ENCODE results near the gene KANSL2. TPM values are rescaled to one million over a fixed set of nuclear protein-coding genes. Genes with fewer than 3 reads are reported as not detected.

The KANSL2 gene
- polyA plus RNA-seq, 1 donor from 2014 or later, result 116 TPM

DNA sequence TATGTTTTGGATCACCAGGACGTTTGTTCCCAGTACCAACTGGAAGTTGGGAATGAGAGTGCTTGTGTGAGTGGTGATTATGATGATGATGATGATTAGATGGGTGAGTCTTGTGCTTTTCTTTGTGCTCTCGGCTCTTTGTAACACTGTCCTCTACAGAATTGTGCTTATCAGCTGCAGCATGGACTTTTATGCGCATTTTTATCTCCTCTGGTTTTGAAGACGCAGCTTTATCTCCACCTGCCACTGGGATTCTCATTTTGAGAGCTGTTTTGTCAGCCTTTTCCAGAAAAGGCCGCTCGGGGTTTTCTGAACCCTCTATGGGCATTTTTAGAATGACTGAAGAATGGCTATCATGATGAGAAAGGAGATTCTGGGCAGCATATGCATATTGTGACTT lies 11.5 kb upstream of the KANSL2 start:
- Histone ChIP-seq H3K9ac (ENCODE audit: low read length) (no peak overlapping the region), H3K4me2 (ENCODE audit: low read length) (no peak overlapping the region), H3K9me3 (ENCODE audit: low read length) (no peaks in the 10 kb centered on the region), H3K79me2 (replicated peaks; ENCODE audit: insufficient read depth, low read length) (no peaks in the 10 kb centered on the region), H2AFZ (ENCODE audit: low read depth, low read length) (no peak overlapping the region), H3K27ac (ENCODE audit: low read length) (no peak overlapping the region), H4K20me1 (ENCODE audit: insufficient read depth) (no peaks in the 10 kb centered on the region), H3K9me2 (ENCODE audit: insufficient read depth, low read length) (no peaks in the 10 kb centered on the region), H3K4me3 (ENCODE audit: low read length) (no peak overlapping the region), H3K36me3 (ENCODE audit: insufficient read depth, low read length) (no peaks in the 10 kb centered on the region), H3F3A (ENCODE audit: insufficient read depth, low read length, poor library complexity, severe bottlenecking) (no peaks in the 10 kb centered on the region), H3K27me3 (ENCODE audit: insufficient read depth, low read depth, low read length) (no peaks in the 10 kb centered on the region)
- TF ChIP-seq EP300 (conservative IDR thresholded peaks at IDR 0.05; ENCODE audit: poor library complexity, severe bottlenecking) (no peak), RAD21 (conservative IDR thresholded peaks at IDR 0.05) (no peak)

DNA sequence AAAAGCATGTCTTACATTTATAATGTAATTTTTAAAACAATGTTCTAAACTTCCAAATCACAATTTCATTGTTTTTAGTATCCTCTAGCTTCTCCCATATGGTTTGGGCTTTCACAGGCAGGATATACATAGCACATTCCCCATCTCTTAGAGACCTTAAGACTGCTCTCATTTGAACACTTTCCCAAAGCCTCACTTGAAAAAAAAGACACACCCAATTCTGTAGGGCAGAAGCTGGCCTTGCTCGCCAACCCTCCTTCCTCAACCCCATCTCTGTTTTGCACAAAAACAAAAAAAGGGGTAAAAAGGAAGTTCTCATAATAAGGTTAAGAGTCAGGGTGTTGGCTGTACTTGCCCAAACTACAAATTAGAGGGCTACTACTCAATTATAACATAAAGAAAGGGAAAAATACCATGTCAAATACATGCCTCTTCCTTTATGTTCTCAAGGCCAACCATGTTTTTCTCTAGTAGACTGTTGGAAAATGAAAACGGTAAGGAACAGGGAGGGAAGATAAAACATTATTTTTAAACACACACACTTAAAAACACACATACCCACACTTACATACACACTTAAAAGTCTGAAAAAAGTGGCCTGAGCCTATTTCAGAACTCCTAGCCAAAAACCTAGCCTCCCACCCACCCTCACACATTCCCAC lies 9.9 kb upstream of the KANSL2 start:
- H4K20me1 ChIP-seq (ENCODE audit: insufficient read depth), result no peaks in the 10 kb centered on the region
- no peaks in the 10 kb centered on the region for H3K27me3 ChIP-seq (ENCODE audit: insufficient read depth, low read depth, low read length)
- no peaks in the 10 kb centered on the region for H3K79me2 ChIP-seq (replicated peaks; ENCODE audit: insufficient read depth, low read length)
- no peak overlapping the region for H3K9ac ChIP-seq (ENCODE audit: low read length)
- no peaks in the 10 kb centered on the region for H3K9me2 ChIP-seq (ENCODE audit: insufficient read depth, low read length)
- TF ChIP-seq, protein P1, sequence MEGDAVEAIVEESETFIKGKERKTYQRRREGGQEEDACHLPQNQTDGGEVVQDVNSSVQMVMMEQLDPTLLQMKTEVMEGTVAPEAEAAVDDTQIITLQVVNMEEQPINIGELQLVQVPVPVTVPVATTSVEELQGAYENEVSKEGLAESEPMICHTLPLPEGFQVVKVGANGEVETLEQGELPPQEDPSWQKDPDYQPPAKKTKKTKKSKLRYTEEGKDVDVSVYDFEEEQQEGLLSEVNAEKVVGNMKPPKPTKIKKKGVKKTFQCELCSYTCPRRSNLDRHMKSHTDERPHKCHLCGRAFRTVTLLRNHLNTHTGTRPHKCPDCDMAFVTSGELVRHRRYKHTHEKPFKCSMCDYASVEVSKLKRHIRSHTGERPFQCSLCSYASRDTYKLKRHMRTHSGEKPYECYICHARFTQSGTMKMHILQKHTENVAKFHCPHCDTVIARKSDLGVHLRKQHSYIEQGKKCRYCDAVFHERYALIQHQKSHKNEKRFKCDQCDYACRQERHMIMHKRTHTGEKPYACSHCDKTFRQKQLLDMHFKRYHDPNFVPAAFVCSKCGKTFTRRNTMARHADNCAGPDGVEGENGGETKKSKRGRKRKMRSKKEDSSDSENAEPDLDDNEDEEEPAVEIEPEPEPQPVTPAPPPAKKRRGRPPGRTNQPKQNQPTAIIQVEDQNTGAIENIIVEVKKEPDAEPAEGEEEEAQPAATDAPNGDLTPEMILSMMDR (IDR thresholded peaks at IDR 0.05; ENCODE audit: poor library complexity, severe bottlenecking), result no peak
- TF ChIP-seq RAD21 (conservative IDR thresholded peaks at IDR 0.05) (no peak), EZH2 (IDR thresholded peaks at IDR 0.05; ENCODE audit: borderline replicate concordance, insufficient read depth, low read length, poor library complexity, severe bottlenecking) (no peak), TAF1 (IDR thresholded peaks at IDR 0.05; ENCODE audit: low read depth) (no peak), EP300 (conservative IDR thresholded peaks at IDR 0.05; ENCODE audit: poor library complexity, severe bottlenecking) (no peak)
- TF ChIP-seq, protein P2, sequence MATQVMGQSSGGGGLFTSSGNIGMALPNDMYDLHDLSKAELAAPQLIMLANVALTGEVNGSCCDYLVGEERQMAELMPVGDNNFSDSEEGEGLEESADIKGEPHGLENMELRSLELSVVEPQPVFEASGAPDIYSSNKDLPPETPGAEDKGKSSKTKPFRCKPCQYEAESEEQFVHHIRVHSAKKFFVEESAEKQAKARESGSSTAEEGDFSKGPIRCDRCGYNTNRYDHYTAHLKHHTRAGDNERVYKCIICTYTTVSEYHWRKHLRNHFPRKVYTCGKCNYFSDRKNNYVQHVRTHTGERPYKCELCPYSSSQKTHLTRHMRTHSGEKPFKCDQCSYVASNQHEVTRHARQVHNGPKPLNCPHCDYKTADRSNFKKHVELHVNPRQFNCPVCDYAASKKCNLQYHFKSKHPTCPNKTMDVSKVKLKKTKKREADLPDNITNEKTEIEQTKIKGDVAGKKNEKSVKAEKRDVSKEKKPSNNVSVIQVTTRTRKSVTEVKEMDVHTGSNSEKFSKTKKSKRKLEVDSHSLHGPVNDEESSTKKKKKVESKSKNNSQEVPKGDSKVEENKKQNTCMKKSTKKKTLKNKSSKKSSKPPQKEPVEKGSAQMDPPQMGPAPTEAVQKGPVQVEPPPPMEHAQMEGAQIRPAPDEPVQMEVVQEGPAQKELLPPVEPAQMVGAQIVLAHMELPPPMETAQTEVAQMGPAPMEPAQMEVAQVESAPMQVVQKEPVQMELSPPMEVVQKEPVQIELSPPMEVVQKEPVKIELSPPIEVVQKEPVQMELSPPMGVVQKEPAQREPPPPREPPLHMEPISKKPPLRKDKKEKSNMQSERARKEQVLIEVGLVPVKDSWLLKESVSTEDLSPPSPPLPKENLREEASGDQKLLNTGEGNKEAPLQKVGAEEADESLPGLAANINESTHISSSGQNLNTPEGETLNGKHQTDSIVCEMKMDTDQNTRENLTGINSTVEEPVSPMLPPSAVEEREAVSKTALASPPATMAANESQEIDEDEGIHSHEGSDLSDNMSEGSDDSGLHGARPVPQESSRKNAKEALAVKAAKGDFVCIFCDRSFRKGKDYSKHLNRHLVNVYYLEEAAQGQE (IDR thresholded peaks at IDR 0.05; ENCODE audit: borderline replicate concordance), result no peak
- no peak overlapping the region for H3K4me3 ChIP-seq (ENCODE audit: low read length)
- no peaks in the 10 kb centered on the region for H3F3A ChIP-seq (ENCODE audit: insufficient read depth, low read length, poor library complexity, severe bottlenecking)
- H3K4me2 ChIP-seq (ENCODE audit: low read length), result no peak overlapping the region
- no peak overlapping the region for H3K27ac ChIP-seq (ENCODE audit: low read length)
- H3K9me3 ChIP-seq (ENCODE audit: low read length), result no peaks in the 10 kb centered on the region
- no peak overlapping the region for H2AFZ ChIP-seq (ENCODE audit: low read depth, low read length)
- H3K36me3 ChIP-seq (ENCODE audit: insufficient read depth, low read length), result no peaks in the 10 kb centered on the region

DNA sequence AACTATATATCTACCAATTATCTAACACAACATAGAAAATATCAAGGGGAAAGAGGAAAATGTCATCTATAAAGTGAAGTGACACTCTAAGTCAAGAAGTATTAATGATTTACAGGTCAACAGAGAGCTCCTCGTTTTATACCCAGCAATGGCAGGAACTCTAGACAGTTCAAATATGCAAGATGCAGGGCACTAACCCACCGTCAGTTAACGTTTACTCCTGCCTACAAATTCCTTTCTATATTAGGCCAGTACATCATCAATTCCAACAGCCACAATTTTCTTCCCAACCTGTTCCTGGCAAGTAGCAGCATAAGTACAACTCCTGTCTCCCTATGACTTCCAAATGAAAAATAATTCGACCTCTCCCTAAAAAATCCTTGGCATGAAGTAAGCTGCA lies 9.0 kb upstream of the KANSL2 start:
- no peaks in the 10 kb centered on the region for H3K36me3 ChIP-seq (ENCODE audit: insufficient read depth, low read length)
- no peaks in the 10 kb centered on the region for H4K20me1 ChIP-seq (ENCODE audit: insufficient read depth)
- H3K27ac ChIP-seq (ENCODE audit: low read length), result no peak overlapping the region
- H3K27me3 ChIP-seq (ENCODE audit: insufficient read depth, low read depth, low read length), result no peaks in the 10 kb centered on the region
- H2AFZ ChIP-seq (ENCODE audit: low read depth, low read length), result no peak overlapping the region
- H3K79me2 ChIP-seq (replicated peaks; ENCODE audit: insufficient read depth, low read length), result no peaks in the 10 kb centered on the region
- H3K9ac ChIP-seq (ENCODE audit: low read length), result no peak overlapping the region
- no peak overlapping the region for H3K4me2 ChIP-seq (ENCODE audit: low read length)
- no peaks in the 10 kb centered on the region for H3K9me2 ChIP-seq (ENCODE audit: insufficient read depth, low read length)
- no peak overlapping the region for H3K4me3 ChIP-seq (ENCODE audit: low read length)
- TF ChIP-seq TAF1 (IDR thresholded peaks at IDR 0.05; ENCODE audit: low read depth) (no peak), RAD21 (conservative IDR thresholded peaks at IDR 0.05) (no peak), EZH2 (IDR thresholded peaks at IDR 0.05; ENCODE audit: borderline replicate concordance, insufficient read depth, low read length, poor library complexity, severe bottlenecking) (no peak), SMC3 (conservative IDR thresholded peaks at IDR 0.05; ENCODE audit: poor library complexity) (no peak), EP300 (conservative IDR thresholded peaks at IDR 0.05; ENCODE audit: poor library complexity, severe bottlenecking) (no peak), MXI1 (conservative IDR thresholded peaks at IDR 0.05; ENCODE audit: poor library complexity, severe bottlenecking) (no peak), POLR2AphosphoS5 (IDR thresholded peaks at IDR 0.05) (no peak)
- TF ChIP-seq, protein P1 (IDR thresholded peaks at IDR 0.05; ENCODE audit: poor library complexity, severe bottlenecking), result no peak
- TF ChIP-seq, protein P2 (IDR thresholded peaks at IDR 0.05; ENCODE audit: borderline replicate concordance), result no peak
- no peaks in the 10 kb centered on the region for H3F3A ChIP-seq (ENCODE audit: insufficient read depth, low read length, poor library complexity, severe bottlenecking)
- no peaks in the 10 kb centered on the region for H3K9me3 ChIP-seq (ENCODE audit: low read length)
